KOPT-K1 (cell line): Measurements from ENCODE around the gene TMEM19.

Experiments used
- H3K27ac ChIP-seq: fragments of 200-600 bp; sonication (generic); 2 replicates; pipeline ENCODE4 v1.5.1; 2016; ENCODE audit warnings: antibody characterized with exemption, mild to moderate bottlenecking, low read depth, low read length; ENCODE audit not compliant: poor library complexity, severe bottlenecking
- H3K36me3 ChIP-seq: fragments of 200-600 bp; sonication (generic); 2 replicates; pipeline ENCODE4 v1.5.1; 2017; ENCODE audit warnings: antibody characterized with exemption, mild to moderate bottlenecking, low read length, moderate library complexity; ENCODE audit not compliant: insufficient read depth
- H3K9me3 ChIP-seq: fragments of 200-600 bp; sonication (generic); 2 replicates; pipeline ENCODE4 v1.5.1; 2017; ENCODE audit warnings: antibody characterized with exemption, low read length, mild to moderate bottlenecking; ENCODE audit not compliant: insufficient read depth, poor library complexity, severe bottlenecking

Gene TMEM19

DNA sequence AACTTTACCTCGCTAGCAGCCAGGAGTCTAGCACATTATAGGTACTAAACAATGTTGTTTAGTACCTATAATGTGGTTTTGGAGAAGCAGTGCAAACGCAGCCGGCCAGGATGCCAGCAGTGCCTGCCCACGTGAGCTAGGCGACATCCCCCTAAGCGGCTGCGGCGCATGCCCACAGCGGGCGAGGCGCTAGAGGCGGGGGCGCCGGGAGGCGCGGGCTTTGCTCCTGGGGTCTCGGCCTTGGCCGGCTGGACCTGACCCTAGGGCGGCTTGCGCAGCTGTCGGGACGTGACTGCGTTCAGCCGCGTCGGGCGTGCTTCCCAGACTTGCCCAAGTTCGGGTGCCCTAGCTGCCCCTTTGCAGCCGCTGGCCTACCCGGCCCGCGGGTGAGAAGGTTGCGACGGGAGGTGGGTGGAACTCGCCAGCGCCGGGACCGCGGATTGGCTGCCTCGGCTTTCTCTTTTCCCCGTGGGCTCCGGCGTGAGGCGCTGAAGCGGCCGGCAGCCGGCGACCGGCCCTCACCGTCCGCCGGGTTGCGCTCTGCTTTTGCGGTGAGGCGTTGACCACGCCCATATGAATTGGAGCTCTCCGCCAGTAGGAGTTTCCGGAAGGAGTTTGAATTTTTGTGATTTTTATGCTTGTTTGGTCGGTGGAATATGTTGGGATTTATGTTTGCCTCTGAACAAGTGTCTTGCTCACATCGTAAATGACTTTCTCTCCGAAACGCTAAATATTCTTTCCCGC is at the start of gene TMEM19:
TMEM19 (plus strand) TSS at position 169 of the 744 bp plus-strand sequence. CDS start 599 bp downstream, outside the sequence.
- Histone ChIP-seq H3K27ac (peak within 1 kb of the TSS; percentile 87), H3K36me3 (peaks cover 17% of the 10 kb centered on the region), H3K9me3 (no peaks in the 10 kb centered on the region)

- Histone ChIP-seq H3K27ac (no peak overlapping the region), H3K36me3 (peaks cover 99% of the 10 kb centered on the region), H3K9me3 (no peaks in the 10 kb centered on the region)
Observed at GRCh38 chr12:71636704-71637115, 49.2 kb upstream of the TMEM19 start.

DNA sequence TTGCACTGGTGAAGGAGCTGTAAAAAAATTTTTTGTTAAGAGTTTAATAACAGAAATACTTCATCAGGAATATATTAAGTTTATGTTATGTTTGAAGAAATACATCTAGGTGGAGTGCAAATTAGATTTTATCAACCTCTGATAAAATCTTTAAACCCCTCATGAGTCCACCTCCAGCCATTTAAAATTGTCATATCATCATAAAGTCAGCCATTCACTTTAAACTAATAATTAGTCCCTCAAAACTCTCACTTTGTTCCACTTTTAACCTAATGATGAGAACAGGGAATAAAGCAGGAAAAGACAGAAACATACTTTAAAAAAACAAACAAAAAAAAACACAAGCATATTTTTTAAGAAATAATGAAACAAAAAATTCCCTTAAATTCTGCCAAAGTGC is 47.4 kb upstream of the TMEM19 start:
- no peaks in the 10 kb centered on the region for H3K9me3 ChIP-seq
- H3K27ac ChIP-seq, result no peak overlapping the region
- H3K36me3 ChIP-seq, result peaks cover 99% of the 10 kb centered on the region

DNA sequence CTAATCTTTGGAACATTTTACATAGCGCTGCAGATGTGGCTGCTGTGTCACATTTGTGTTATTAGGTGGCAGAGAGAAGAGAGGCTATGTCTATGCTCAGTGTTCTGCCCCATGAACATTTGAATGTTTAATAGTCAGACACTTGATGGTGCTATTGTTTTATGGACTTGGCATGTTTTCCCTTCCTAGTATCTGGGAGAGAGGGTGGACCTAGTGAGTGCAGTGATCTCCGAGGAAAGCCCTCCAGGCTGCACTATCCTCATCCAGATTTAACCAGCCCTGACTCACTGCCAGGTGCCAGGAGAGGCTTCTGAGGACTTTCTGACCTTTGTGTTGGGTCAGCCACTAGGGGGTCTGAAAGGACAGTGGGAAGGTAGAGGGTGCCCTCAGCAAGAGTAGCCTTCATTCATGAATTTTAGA is 46.5 kb upstream of the TMEM19 start:
- Histone ChIP-seq H3K9me3 (no peaks in the 10 kb centered on the region), H3K27ac (no peak overlapping the region), H3K36me3 (peaks cover 99% of the 10 kb centered on the region)

- Histone ChIP-seq H3K27ac (no peak overlapping the region), H3K9me3 (no peaks in the 10 kb centered on the region), H3K36me3 (peaks cover 99% of the 10 kb centered on the region)
Observed at GRCh38 chr12:71640316-71640715, 45.6 kb upstream of the TMEM19 start.

- no peaks in the 10 kb centered on the region for H3K9me3 ChIP-seq
- peaks cover 99% of the 10 kb centered on the region for H3K36me3 ChIP-seq
- no peak overlapping the region for H3K27ac ChIP-seq
Observed at GRCh38 chr12:71641390-71641789, 44.5 kb upstream of the TMEM19 start.

DNA sequence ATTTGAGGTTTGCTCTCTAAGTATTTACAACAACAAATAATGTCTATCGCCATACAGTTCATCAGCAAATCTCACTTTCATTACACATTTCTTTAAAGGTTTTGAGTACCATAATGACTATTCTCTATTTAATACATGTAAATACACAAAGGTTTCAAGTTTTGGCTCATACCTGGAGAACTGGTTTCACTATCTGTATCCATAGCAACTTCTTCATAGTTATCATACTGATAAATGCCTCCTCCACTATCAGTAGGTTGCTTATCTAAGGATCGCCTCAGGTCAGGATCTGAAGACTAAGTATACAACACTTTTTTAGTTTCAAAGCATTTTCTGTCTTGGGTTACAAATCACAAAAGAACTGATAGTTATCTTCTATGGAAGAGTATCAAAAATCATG is 43.6 kb upstream of the TMEM19 start:
- Histone ChIP-seq H3K27ac (no peak overlapping the region), H3K36me3 (peaks cover 100% of the 10 kb centered on the region), H3K9me3 (no peaks in the 10 kb centered on the region)

DNA sequence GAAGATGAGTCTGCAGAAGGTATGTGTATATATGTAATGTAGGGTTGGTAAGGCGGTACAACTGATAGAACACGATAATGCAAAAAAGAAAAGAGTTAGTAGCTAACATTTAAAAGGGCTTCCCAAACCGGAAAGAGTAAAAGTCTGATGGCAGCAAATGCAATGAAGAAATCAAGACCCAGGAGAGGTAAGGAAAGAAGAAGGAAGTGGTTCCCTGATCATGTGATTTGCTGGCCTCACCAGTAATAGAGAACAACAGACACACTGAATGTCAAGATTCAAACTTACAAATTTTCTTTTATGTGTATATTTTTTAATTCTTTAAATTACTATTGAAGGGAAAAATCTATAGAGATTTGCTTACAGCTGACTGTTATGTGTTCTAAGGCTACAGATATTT is 40.6 kb upstream of the TMEM19 start:
- H3K27ac ChIP-seq, result no peak overlapping the region
- peaks cover 99% of the 10 kb centered on the region for H3K36me3 ChIP-seq
- H3K9me3 ChIP-seq, result no peaks in the 10 kb centered on the region

- H3K36me3 ChIP-seq, result peaks cover 99% of the 10 kb centered on the region
- no peaks in the 10 kb centered on the region for H3K9me3 ChIP-seq
- H3K27ac ChIP-seq, result no peak overlapping the region
Observed at GRCh38 chr12:71646512-71646911, 39.4 kb upstream of the TMEM19 start.

DNA sequence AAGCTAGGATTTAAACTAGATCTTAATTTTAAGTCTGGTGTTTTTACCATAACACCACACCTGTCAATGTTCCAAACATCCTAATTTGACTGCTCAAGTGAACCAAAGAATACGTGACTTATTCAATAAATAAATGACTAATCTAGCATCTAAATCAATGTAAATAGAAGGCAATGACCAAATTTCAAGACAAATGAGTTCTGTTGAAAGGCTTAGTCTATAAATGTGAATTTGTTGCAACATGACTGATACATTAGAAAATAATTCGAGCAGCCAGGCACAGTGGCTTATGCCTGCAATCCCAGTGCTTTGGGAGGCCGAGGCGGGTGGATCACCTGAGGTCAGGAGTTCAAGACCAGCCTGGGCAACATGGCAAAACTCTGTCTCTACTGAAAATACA is 37.3 kb upstream of the TMEM19 start:
- no peak overlapping the region for H3K27ac ChIP-seq
- peaks cover 6% of the 10 kb centered on the region for H3K9me3 ChIP-seq
- H3K36me3 ChIP-seq, result peaks cover 99% of the 10 kb centered on the region

- Histone ChIP-seq H3K27ac (no peak overlapping the region), H3K9me3 (peaks cover 14% of the 10 kb centered on the region), H3K36me3 (peaks cover 99% of the 10 kb centered on the region)
Observed at GRCh38 chr12:71649401-71649800, 36.5 kb upstream of the TMEM19 start.

GRCh38 chr12:71652656-71653055 is 33.2 kb upstream of the TMEM19 start:
- H3K9me3 ChIP-seq, result peaks cover 18% of the 10 kb centered on the region
- H3K36me3 ChIP-seq, result peaks cover 97% of the 10 kb centered on the region
- no peak overlapping the region for H3K27ac ChIP-seq

DNA sequence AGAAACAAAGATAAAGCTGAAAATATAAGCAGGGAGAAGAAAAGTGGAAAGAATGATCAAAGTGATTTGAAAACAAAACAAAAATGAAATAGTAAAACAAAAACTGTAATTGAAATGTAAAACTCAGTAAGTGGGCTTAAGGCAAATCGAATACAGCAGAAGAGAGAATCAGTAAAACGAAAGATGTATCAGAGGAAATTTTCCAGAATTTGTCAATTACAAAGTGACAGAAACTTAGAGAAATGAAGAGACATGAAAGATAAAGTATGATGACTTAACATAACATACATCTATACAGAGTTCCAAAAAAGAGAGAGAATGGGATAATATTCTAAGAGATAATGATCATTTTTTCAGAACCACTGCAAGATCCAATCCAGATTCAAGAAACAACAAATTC is 32.7 kb upstream of the TMEM19 start:
- peaks cover 97% of the 10 kb centered on the region for H3K36me3 ChIP-seq
- no peak overlapping the region for H3K27ac ChIP-seq
- H3K9me3 ChIP-seq, result peaks cover 18% of the 10 kb centered on the region

GRCh38 chr12:71654200-71654599 is 31.7 kb upstream of the TMEM19 start:
- Histone ChIP-seq H3K9me3 (peaks cover 18% of the 10 kb centered on the region), H3K36me3 (peaks cover 97% of the 10 kb centered on the region), H3K27ac (no peak overlapping the region)

- peaks cover 97% of the 10 kb centered on the region for H3K36me3 ChIP-seq
- H3K9me3 ChIP-seq, result peaks cover 18% of the 10 kb centered on the region
- no peak overlapping the region for H3K27ac ChIP-seq
Observed at GRCh38 chr12:71655495-71655894, 30.4 kb upstream of the TMEM19 start.

GRCh38 chr12:71655907-71656306 is 30.0 kb upstream of the TMEM19 start:
- H3K36me3 ChIP-seq, result peaks cover 95% of the 10 kb centered on the region
- H3K9me3 ChIP-seq, result peaks cover 18% of the 10 kb centered on the region
- H3K27ac ChIP-seq, result no peak overlapping the region
